Fibroblast of pulmonary artery (primary cell): Measurements from ENCODE around the gene PSMG4.

ENCODE experiments used
- DNase-seq: peaks from one replicate; pipeline ENCODE4 v3.0.0-alpha.2; 2010; ENCODE audit warnings: low read depth
- H3K4me3 ChIP-seq: replicated peaks from 2 replicates; pipeline ENCODE4 v1.5.1; 2011; ENCODE audit warnings: low read depth, mild to moderate bottlenecking, control low read depth, low read length, moderate library complexity
- CTCF ChIP-seq: IDR thresholded peaks from 2 replicates; pipeline ENCODE4 v1.5.1; 2011; ENCODE audit warnings: mild to moderate bottlenecking, control low read depth, low read length, inconsistent platforms; ENCODE audit errors: missing control alignments

PSMG4 gene

GRCh38 chr6:3214898-3215297 lies 43.8 kb upstream of the PSMG4 start:
- DNase-seq: peak; percentile 42

GRCh38 chr6:3217286-3217685 lies 41.5 kb upstream of the PSMG4 start:
- no peak for DNase-seq
- TF ChIP-seq CTCF: no peak
- H3K4me3 ChIP-seq: no peak overlapping the region

More at GRCh38 chr6:3214898-3215297, 43.8 kb upstream of the PSMG4 start:
- TF ChIP-seq CTCF: no peak
- no peak overlapping the region for H3K4me3 ChIP-seq

DNA sequence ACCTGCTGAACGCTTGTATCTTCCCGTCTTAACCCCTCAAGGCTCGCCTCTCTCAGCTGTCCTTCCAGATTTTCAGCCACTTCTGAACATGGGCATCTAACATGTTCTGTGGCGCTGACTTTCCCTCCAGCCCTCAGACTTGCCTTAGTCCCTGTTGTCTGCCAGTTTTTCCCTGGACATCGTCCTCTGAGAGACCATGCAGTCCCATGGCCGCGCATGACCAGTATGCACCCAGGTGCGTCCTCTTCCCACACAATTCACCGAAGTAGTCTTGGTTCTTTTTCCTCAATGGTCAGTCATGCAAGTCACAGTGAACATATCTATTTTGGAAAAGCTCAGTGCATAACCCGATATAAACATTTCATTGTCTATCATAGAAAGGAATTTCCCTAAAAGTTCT lies 40.5 kb upstream of the PSMG4 start:
- no peak overlapping the region for H3K4me3 ChIP-seq
- TF ChIP-seq CTCF: no peak
- DNase-seq: no peak

GRCh38 chr6:3220366-3220765 lies 38.4 kb upstream of the PSMG4 start:
- DNase-seq: no peak
- H3K4me3 ChIP-seq: no peak overlapping the region
- TF ChIP-seq CTCF: no peak

- TF ChIP-seq CTCF: no peak
- no peak for DNase-seq
Observed at GRCh38 chr6:3221578-3221977, 37.2 kb upstream of the PSMG4 start.

DNA sequence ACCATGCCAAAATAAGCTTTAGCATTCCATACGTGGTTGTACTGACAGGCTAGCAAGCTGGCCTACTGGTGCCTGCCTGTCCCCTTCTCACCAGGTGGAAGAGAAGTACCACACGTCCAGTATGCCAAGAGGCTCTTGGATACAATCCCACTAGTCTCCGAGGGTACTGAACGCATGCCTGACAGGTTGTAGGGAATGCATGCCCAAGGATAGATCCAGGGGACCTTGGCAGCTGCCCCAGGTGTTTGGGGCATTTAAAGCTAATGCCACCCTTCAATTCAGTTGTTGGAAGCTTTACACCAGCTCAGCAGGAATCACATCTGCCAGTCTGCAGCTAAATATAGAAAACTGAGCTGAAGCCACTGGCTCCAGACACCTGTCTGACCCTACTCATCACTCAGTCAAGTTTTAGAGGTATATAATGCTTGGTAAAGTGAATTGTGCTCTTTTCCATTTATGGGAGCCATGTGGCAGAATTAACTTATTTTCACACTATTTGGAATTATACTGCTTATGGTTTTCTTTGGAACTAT lies 36.2 kb upstream of the PSMG4 start:
- TF ChIP-seq CTCF: no peak
- no peak for DNase-seq
- no peak overlapping the region for H3K4me3 ChIP-seq

More at GRCh38 chr6:3221578-3221977, 37.2 kb upstream of the PSMG4 start:
- H3K4me3 ChIP-seq: no peak overlapping the region

GRCh38 chr6:3226042-3226441 lies 32.7 kb upstream of the PSMG4 start:
- no peak for TF ChIP-seq CTCF
- no peak overlapping the region for H3K4me3 ChIP-seq
- DNase-seq: no peak
